Fibroblast of villous mesenchyme (primary cell): Measurements from ENCODE around the gene PTCRA. TPM values are rescaled to one million over a fixed set of nuclear protein-coding genes. Genes with fewer than 3 reads are reported as not detected.

ENCODE experiments used
- DNase-seq: peaks from one replicate; pipeline ENCODE4 v3.0.0-alpha.2; 2010; ENCODE audit warnings: low read depth
- H3K4me3 ChIP-seq: 2 replicates; pipeline ENCODE4 v1.5.1; 2011; ENCODE audit warnings: low read depth, mild to moderate bottlenecking, low read length
- total RNA-seq: library from RNA; depleted of rRNA; stranded (reverse); fragments of >200 nt; gene quantifications from 2 replicates; pipeline ENCODE4 v1.2.3, GENCODE V29; 2012
- TF ChIP-seq, protein P1 (sequence below): IDR thresholded peaks from 2 replicates; pipeline ENCODE4 v1.5.1; 2012; ENCODE audit warnings: low read depth, mild to moderate bottlenecking, low read length; ENCODE audit not compliant: insufficient read depth

PTCRA gene
- total RNA-seq, 1 donor: not detected

DNA sequence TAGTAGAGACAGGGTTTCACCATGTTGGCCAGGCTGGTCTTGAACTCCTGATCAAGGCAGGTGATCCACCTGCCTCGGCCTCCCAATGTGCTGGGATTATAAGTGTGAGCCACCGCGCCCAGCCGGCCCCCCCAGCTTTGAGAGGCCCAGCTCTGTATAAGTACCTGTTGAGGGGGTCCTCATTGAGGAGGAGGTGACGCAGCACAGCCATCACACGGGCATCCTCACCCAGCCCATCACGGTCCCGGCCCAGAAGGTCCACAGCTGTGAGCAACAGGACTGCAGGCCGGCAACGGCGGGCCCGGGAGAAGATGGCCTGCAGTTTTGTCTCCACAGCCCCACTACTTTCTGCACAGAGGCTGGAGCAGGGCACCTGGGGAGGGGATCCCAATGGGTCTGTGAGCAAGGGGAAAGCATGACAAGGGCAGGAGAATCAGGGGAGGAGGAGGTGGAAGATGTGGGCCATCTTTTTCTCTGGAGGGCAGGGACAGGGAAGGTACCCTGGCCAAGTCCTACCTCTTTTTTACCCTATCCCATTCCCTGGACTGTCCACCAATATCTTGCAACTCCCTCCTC lies 52.4 kb downstream of the PTCRA start:
- DNase-seq: no peak
- TF ChIP-seq, protein P1, sequence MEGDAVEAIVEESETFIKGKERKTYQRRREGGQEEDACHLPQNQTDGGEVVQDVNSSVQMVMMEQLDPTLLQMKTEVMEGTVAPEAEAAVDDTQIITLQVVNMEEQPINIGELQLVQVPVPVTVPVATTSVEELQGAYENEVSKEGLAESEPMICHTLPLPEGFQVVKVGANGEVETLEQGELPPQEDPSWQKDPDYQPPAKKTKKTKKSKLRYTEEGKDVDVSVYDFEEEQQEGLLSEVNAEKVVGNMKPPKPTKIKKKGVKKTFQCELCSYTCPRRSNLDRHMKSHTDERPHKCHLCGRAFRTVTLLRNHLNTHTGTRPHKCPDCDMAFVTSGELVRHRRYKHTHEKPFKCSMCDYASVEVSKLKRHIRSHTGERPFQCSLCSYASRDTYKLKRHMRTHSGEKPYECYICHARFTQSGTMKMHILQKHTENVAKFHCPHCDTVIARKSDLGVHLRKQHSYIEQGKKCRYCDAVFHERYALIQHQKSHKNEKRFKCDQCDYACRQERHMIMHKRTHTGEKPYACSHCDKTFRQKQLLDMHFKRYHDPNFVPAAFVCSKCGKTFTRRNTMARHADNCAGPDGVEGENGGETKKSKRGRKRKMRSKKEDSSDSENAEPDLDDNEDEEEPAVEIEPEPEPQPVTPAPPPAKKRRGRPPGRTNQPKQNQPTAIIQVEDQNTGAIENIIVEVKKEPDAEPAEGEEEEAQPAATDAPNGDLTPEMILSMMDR: no peak
- no peak overlapping the region for H3K4me3 ChIP-seq

DNA sequence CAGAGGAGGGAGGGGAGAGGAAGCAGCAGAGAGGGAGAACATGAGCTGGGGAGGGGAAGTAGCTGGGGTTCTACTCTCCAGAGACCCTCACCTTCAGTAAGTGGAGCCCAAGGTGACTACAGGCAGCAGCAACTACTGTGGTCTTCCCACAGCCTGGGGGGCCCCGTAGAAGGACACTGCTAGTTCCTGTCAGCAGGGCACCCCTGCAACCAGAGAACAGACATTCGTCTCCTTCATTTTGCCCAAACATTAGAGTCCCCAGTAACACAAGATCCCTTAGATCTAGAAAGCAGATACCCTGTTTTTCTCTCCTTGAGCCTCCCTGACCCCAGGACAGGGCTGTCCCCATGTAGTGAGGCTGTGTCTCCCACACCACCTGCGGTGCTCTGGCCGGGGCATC lies 52.9 kb downstream of the PTCRA start:
- no peak for DNase-seq
- TF ChIP-seq, protein P1: no peak
- H3K4me3 ChIP-seq: no peak overlapping the region

DNA sequence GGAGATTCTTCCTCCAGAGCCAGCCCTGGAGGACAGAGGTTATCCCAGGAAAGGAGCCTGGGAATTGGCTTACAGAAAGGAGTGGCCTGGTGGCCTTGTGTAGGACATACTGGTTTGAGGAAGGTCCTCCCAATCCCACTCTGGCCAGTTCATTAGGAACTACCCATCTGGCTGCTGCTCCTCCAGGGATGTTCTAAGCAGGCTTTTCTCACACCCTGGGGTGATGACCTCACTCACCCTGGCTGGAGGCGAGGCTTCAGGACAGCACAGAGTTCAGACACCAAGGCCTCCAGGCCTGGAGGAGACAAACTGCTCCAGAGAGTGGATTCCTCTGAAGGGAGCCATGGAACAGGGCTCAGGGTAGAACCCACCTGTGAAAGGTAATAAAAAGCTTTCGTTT lies 53.6 kb downstream of the PTCRA start:
- TF ChIP-seq, protein P1: no peak
- no peak overlapping the region for H3K4me3 ChIP-seq
- DNase-seq: no peak

DNA sequence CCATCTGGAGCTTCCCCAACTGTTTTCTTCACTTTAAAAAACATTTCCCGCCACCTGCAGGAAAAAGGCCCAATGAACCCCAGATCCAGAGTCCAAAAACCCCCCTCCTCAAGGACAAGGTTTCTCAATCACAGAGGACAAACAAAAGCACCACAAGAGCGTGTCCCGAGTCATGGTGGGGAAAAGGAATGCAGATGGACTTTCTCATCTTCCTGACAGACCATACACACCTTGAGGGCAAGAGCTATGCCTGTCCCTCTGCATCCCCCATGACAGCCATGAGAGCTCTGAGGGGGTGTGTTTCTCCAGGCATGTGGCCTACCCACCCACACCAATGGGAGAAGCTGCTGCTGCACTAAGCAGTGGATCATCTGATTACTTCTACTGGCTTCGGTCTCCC lies 54.1 kb downstream of the PTCRA start:
- no peak overlapping the region for H3K4me3 ChIP-seq
- TF ChIP-seq, protein P1: no peak
- DNase-seq: no peak

DNA sequence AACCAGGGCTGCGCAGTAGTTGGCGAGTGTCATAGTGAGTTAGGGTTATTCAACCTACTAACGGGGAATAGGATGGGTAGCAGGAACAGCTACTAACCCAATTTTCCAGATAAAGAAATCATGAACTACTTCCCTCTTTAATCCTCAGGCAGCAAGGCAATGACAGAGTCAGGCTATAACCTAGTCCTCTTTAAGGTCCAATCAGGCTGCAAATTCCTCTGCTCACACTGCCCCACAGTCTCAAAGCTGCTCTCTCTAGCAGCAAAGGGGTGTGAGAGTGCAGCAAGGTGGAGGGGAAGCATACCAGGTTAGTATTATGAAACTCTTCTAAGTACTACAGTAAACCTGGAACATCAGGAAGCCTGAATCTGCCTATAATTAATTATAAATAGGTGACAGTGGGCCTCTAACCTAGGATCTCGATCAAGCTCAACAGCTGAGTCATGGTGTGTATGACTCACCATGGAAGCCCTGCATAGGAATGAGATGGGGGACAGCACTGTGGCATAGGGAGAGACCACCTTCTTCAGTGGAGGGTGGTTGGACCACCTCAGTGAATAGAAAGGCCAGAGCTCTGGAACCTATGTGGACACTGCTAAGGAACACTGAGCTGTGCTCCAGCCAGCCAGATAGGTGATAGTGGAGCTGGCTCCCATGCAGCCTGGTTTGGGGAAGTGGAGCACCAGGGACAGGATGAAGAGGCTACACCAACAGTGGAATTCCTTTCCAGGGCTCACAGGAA lies 55.2 kb downstream of the PTCRA start:
- TF ChIP-seq, protein P1: no peak
- H3K4me3 ChIP-seq: no peak overlapping the region
- peak; percentile 32 for DNase-seq

DNA sequence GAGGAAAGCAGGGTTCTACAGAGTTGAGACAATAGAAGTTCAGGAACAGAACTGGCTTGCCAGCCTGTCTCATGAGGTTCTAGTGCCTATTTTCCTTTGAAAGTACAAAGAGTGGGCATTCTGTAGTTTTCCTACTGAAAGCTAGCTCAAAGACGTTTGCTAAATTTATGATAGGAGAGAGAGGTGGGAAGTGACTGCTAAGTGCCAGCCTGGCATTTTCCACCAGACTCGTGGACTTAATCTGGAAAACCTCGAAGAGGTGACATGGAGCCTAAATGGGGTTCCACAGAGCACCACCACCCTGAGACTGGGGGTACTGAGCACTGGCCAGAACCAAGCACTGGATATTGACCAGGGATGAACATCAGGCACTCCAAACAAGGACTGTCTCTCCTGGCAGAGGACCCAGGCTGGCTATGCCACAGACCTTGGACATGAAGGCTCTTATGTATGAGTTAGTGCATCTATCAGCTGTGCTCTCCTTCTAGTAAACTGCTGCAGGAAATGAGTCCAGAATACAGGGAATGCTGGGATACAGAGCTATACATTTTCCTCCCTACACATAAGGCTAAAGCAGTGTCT lies 56.0 kb downstream of the PTCRA start:
- TF ChIP-seq, protein P1: no peak
- no peak overlapping the region for H3K4me3 ChIP-seq
- DNase-seq: no peak
